HG03196 (cell line): Measurements from ENCODE around the gene KLRK1.
A peak's percentile ranks its signal among the peaks of the same experiment; 100 is the strongest.
"Not testable (repeated sequence)": the region's sequence is repeated elsewhere in the genome, so short reads cannot be mapped to it uniquely, and the experiment has no call there.

Source experiments
- ATAC-seq: cut with Tn5 transposase; IDR thresholded peaks from one replicate; pipeline ENCODE4 v1.9.1; 2021; ENCODE audit not compliant: unreplicated experiment

Gene KLRK1

DNA sequence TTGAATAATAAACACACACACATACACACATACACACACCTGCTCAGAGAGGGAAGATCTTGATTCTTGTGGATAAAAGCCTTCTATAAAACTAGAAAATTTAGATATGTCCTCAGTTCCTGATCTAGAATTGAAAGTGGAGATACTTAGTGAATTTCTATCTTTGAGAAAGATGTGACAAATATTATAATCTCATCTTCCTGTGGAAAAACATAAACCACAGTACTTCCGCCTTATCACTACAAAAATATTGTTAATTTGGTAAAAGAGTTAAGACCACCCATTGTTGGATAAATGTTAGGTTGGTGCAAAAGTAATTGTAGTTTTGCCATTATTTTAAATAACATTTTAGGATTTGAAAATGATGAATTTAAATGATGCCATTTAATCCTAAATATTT, at the start of gene KLRK1:
Gene KLRK1 (minus strand): TSS at position 138 of the 400 bp plus-strand sequence. CDS start 1,231 bp downstream, outside the sequence.
- no peak for ATAC-seq

DNA sequence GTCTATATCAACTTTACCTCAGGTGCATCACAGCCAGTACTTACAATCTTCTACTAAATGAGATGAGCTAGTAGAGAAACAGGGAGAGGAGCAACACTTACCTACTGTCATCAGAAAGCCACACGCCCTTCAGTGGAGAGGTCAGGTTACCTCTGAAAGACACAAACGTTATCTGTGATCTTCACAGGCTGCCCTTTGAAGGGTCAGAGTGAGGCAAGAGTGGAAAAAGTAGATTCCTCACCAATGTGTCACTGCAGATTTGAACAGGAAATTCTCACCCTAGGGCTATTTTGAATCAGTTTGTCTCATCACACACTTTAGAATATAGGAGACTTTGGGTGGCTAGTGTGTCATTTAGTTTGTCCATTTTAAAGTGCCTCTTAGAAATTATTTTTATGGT, 47.8 kb upstream of the KLRK1 start:
- not testable (repeated sequence) for ATAC-seq

GRCh38 chr12:10435816-10436215, 46.0 kb upstream of the KLRK1 start, which contains the start of gene KLRC2:
Gene KLRC2 (minus strand): TSS chr12:10436010. CDS start chr12:10435986, 24 bp downstream.
- ATAC-seq = not testable (repeated sequence)

GRCh38 chr12:10430623-10431022, 40.8 kb upstream of the KLRK1 start:
- ATAC-seq = not testable (repeated sequence)

DNA sequence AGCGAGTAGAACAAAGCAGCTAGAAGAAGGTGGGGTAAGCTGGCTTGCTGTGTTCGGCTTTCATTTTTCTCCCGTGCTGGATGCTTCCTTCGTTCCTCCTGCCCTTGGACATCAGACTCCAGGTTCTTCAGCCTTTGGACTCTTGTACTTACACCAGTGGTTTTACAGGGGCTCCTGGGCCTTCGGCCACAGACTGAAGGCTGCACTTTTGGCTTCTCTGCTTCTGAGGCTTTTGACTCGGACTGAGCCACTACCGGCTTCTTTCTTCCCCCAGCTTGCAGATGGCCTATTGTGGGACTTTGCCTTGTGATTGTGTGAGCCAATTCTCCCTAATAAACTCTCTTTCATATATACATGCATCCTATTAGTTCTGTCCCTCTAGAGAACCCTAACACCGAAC, 36.1 kb upstream of the KLRK1 start:
- not testable (repeated sequence) for ATAC-seq

- ATAC-seq = not testable (repeated sequence)
These were observed 34.5 kb upstream of the KLRK1 start for GRCh38 chr12:10424260-10424899.

- not testable (repeated sequence) for ATAC-seq
These were observed 32.3 kb upstream of the KLRK1 start for GRCh38 chr12:10422159-10422558.

DNA sequence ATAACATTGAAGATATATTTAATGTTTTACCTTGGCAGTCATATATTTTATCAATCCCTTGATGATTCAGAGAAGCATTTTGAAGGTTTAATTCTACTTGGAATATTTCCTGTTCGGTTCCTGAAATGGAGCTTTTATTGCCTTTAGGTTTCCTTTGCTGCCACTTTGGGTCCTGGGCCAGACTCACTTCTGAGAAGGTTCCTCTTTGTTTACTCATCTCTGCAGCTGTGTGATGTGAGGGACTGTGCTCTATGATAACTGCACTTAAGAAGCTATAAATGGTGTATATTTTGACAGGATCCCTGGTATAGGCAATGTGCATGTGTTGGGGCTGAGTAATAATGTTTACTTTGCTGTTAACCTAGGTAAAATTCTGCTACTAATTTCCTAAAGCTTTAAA, 30.5 kb upstream of the KLRK1 start, which contains the start of gene KLRC3:
Gene KLRC3 (minus strand): TSS at position 262 of the 400 bp plus-strand sequence. CDS start 45 bp downstream, at position 217.
- ATAC-seq = not testable (repeated sequence)

GRCh38 chr12:10409392-10409791, 19.6 kb upstream of the KLRK1 start, which contains the start of gene KLRC4:
Gene KLRC4 (minus strand): TSS chr12:10409757. CDS start chr12:10409575, 182 bp downstream.
- no peak for ATAC-seq

DNA sequence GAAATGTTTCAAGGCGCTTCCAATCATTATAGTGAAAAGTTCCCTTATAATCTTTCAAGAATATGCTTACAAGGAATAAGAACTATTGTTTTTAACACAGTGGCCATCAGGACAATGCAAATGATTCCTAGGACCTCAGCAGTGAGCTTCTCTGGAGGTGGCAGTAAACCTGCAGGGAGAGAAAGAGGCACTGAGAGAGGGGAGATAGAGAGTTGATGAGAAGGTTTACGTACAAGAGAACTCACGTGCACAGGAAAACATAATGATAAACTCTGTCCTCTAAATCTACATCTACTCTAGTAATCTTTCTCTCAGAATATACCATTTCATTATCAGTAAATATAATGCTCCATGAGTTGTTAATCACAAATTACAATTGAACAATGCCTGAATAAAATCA, 19.0 kb upstream of the KLRK1 start:
- no peak for ATAC-seq

GRCh38 chr12:10406725-10407124, 16.9 kb upstream of the KLRK1 start:
- ATAC-seq = no peak

GRCh38 chr12:10405294-10405693, 15.5 kb upstream of the KLRK1 start:
- ATAC-seq = no peak

DNA sequence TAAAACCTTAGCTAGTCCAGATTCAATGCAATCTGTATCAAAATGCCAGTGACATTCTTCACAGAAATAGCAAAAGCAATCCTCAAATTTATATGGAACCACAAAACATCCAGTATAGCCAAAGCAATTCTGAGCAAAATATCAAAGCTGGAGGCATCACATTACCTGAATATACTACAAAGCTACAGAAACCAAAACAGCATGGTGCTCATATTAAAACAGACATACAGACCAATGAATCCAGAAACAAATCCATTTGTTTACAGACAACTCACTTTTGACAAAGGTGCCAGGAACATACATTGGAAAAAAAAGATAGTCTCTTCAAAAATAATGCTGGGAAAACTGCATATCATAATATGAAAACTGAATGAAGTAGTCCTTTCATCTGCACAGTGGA, 15.0 kb upstream of the KLRK1 start:
- no peak for ATAC-seq

- no peak for ATAC-seq
These were observed 11.0 kb upstream of the KLRK1 start for GRCh38 chr12:10400829-10401228.

DNA sequence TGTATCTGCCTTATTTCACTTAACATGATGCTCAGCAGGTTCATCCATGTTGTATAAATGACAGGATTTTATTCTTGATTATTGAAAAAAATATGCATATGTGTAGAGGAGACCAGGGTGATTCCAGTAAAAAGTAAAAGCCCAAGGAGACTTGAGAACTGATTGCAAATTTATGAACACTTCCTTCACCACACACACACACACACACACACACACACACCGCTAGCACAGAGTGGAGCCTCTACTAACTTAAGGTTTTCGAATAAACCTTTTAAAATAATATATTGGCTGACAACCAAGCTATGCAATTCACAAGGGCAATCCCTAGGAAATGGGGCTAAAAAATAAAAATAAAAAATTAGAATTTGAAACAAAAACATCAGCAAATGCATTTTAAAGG, 8.3 kb upstream of the KLRK1 start:
- ATAC-seq = no peak

- ATAC-seq = no peak
These were observed 7.5 kb upstream of the KLRK1 start for GRCh38 chr12:10397296-10397695.

DNA sequence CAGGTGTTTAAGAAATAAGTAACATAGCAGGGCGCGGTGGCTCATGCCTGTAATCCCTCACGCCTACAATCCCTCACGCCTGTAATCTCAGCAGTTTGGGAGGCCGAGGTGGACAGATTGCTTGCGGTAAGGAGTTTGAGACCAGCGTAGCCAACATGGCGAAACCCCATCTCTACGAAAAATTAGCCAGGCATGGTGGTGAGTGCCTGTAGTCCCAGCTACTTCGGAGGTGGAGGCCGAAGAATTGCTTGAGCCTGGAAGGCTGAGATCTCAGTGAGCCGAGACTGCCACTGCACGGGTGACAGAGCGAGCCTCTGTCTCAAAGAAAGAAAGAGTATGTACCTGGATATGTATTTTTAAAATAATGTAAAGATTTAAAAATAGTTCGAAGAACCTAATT, 6.3 kb upstream of the KLRK1 start:
- not testable (repeated sequence) for ATAC-seq

- ATAC-seq = peak; percentile 53
These were observed 5.7 kb upstream of the KLRK1 start for GRCh38 chr12:10395390-10395998.

GRCh38 chr12:10394531-10395152, 4.8 kb upstream of the KLRK1 start:
- not testable (repeated sequence) for ATAC-seq

DNA sequence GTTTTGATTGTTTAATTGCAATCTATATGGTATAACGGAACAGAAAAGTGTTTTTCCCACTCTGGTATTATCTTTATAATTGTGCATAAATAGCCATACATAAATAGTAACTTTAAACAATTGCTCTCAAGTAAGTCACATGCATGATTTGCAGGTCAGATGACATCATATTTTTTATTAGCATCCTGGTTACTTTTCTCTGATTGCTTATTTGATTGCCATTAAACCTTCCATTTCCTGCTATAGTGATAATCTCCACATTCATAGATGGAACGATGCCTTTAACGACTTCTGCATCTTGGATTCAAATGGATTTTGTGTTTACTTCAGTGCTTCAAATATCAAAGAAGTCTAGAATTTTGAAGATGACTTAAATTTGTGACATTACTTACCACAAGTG, 3.5 kb upstream of the KLRK1 start:
- no peak for ATAC-seq

- peak; percentile 63 for ATAC-seq
These were observed 2.6 kb upstream of the KLRK1 start for GRCh38 chr12:10392394-10392930.

GRCh38 chr12:10390991-10391390, 1.1 kb upstream of the KLRK1 start:
- ATAC-seq = not testable (repeated sequence)
